ENCODE data around the gene ANGEL2. TPM values are rescaled to one million over a fixed set of nuclear protein-coding genes. Genes with fewer than 3 reads are reported as not detected.
"Not testable (repeated sequence)": the region's sequence is repeated elsewhere in the genome, so short reads cannot be mapped to it uniquely, and the experiment has no call there.

ANGEL2 gene
- total RNA-seq, 4 donors from 2014 or later, result 24.4 to 46.1 (median 34.8) TPM

- Histone ChIP-seq H3K36me3 (no peaks in the 10 kb centered on the region), H3K9me3 (no peaks in the 10 kb centered on the region), H3K4me1 (peaks cover 15 to 27% (median 23%) of the 10 kb centered on the region in 4 donors), H3K27me3 (peaks cover 0 to 22% (median 0%) of the 10 kb centered on the region in 4 donors), H3K4me3 (peak overlapping the region; percentile 73 to 96 (median 89)), H3K27ac (replicated peaks in 1 of 4) (peak overlapping the region; percentile 79 to 84 (median 82))
- DNase-seq (ENCODE audit: extremely low spot score), result no peak
- intact Hi-C loops (cut with DNase I), result no loop called here
- TF ChIP-seq, protein P1, sequence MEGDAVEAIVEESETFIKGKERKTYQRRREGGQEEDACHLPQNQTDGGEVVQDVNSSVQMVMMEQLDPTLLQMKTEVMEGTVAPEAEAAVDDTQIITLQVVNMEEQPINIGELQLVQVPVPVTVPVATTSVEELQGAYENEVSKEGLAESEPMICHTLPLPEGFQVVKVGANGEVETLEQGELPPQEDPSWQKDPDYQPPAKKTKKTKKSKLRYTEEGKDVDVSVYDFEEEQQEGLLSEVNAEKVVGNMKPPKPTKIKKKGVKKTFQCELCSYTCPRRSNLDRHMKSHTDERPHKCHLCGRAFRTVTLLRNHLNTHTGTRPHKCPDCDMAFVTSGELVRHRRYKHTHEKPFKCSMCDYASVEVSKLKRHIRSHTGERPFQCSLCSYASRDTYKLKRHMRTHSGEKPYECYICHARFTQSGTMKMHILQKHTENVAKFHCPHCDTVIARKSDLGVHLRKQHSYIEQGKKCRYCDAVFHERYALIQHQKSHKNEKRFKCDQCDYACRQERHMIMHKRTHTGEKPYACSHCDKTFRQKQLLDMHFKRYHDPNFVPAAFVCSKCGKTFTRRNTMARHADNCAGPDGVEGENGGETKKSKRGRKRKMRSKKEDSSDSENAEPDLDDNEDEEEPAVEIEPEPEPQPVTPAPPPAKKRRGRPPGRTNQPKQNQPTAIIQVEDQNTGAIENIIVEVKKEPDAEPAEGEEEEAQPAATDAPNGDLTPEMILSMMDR (IDR thresholded peaks at IDR 0.05), result no peak
- TF ChIP-seq POLR2AphosphoS5 (IDR thresholded peaks at IDR 0.05) (no peak), EP300 (IDR thresholded peaks at IDR 0.05) (no peak), POLR2A (IDR thresholded peaks at IDR 0.05; ENCODE audit: low read depth) (no peak)
- 18% methylated on average over 15 of the region's 15 CpGs for WGBS
These were observed 35.1 kb upstream of the ANGEL2 start for GRCh38 chr1:213050745-213051126.

DNA sequence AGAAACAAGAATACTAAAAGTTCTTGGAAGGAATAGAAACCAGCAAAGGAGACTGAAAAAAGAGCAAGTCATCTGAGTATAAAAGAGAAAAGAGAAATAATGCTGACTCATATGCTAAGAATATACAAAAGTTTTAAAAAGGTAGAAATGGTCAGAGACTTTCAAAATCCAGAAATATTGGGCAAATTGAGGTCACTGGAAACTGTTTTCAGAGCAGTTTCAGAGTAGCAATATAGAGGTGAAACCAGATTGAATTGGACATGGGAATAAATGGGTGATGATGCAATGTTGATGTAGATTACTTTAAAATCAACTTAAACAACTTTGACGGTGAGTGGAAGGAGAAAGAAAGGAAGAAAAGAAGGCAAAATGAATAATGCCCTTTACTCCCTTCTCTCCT, 33.6 kb upstream of the ANGEL2 start:
- WGBS, result 68% methylated on average over 1 of the region's 1 CpG
- DNase-seq (ENCODE audit: extremely low spot score), result no peak
- no peak overlapping the region for H3K4me3 ChIP-seq

GRCh38 chr1:213045321-213046226, 29.9 kb upstream of the ANGEL2 start:
- H3K4me1 ChIP-seq; H3K4me3 ChIP-seq; H3K27ac ChIP-seq (replicated peaks in 1 of 4); DNase-seq (ENCODE audit: extremely low spot score); H3K36me3 ChIP-seq; H3K9me3 ChIP-seq; intact Hi-C loops (cut with DNase I): not testable (repeated sequence)
- peaks cover 0 to 48% (median 0%) of the 10 kb centered on the region in 4 donors for H3K27me3 ChIP-seq
- WGBS, result 76% methylated on average over 13 of the region's 13 CpGs

More for the DNA sequence above, 33.6 kb upstream of the ANGEL2 start:
- no peaks in the 10 kb centered on the region for H3K9me3 ChIP-seq
- TF ChIP-seq EP300 (IDR thresholded peaks at IDR 0.05) (no peak), POLR2AphosphoS5 (IDR thresholded peaks at IDR 0.05) (no peak), POLR2A (IDR thresholded peaks at IDR 0.05; ENCODE audit: low read depth) (no peak)
- TF ChIP-seq, protein P1 (IDR thresholded peaks at IDR 0.05), result no peak
- H3K4me1 ChIP-seq, result peaks cover 15 to 27% (median 23%) of the 10 kb centered on the region in 4 donors
- peaks cover 0 to 33% (median 0%) of the 10 kb centered on the region in 4 donors for H3K27me3 ChIP-seq
- intact Hi-C loops (cut with DNase I), result no loop called here
- no peaks in the 10 kb centered on the region for H3K36me3 ChIP-seq
- H3K27ac ChIP-seq (replicated peaks in 1 of 4), result no peak overlapping the region

DNA sequence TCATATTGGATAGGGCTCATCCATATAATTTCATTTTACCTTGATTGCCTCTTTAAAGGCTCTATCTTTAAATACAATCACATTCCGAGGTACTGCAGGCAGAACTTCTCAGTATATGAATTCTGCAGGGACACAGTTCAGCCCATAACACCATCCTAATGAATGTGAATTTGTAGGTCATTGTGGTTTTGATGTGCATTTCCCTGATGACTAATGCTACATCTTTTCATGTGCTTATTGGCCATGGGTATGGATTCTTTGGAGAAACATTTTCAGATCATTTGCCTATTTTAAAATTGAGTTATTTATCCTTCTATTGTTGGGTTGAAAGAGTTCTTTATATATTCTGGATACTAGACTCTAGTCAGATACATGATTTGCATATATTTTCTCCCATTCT, 25.8 kb upstream of the ANGEL2 start:
- no peaks in the 10 kb centered on the region for H3K4me1 ChIP-seq
- DNase-seq (ENCODE audit: extremely low spot score), result no peak
- TF ChIP-seq POLR2AphosphoS5 (IDR thresholded peaks at IDR 0.05) (no peak), EP300 (IDR thresholded peaks at IDR 0.05) (no peak)
- H3K36me3 ChIP-seq, result no peaks in the 10 kb centered on the region
- intact Hi-C loops (cut with DNase I), result no loop called here
- WGBS, result 81% methylated on average over 1 of the region's 1 CpG
- H3K27ac ChIP-seq (replicated peaks in 1 of 4), result no peak overlapping the region
- no peak overlapping the region for H3K4me3 ChIP-seq
- H3K27me3 ChIP-seq, result peaks cover 0 to 51% (median 0%) of the 10 kb centered on the region in 4 donors
- H3K9me3 ChIP-seq, result no peaks in the 10 kb centered on the region

DNA sequence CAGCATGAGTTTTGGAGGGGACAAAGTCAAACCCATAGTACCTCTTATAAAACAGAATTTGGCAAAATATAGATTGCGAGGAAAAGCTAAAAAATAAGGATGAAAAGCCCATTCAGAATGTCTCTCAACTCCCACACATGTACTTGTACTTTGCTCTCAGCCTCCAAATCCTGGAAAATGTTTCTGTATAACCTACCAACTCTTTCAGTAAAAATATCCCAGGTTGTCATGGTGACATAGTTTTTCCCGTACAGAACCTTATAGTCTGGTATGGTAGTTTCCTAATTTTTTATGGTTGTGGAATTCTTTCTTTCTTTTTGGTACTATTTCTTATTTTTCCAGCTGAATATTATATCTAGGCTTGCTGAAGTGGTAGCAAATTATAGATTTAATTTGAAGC, 19.9 kb upstream of the ANGEL2 start:
- Histone ChIP-seq H3K27ac (replicated peaks in 1 of 4) (no peak overlapping the region), H3K4me3 (no peak overlapping the region), H3K9me3 (no peaks in the 10 kb centered on the region), H3K27me3 (peaks cover 0 to 61% (median 2%) of the 10 kb centered on the region in 4 donors), H3K36me3 (no peaks in the 10 kb centered on the region), H3K4me1 (no peaks in the 10 kb centered on the region)
- intact Hi-C loops (cut with DNase I), result no loop called here
- DNase-seq (ENCODE audit: extremely low spot score), result no peak
- WGBS, result 77% methylated on average over 2 of the region's 2 CpGs
- TF ChIP-seq EP300 (IDR thresholded peaks at IDR 0.05) (no peak), POLR2A (IDR thresholded peaks at IDR 0.05; ENCODE audit: low read depth) (no peak), POLR2AphosphoS5 (IDR thresholded peaks at IDR 0.05) (no peak)
- TF ChIP-seq, protein P1 (IDR thresholded peaks at IDR 0.05), result no peak
